BJ (cell line): Measurements from ENCODE around the gene STXBP4. TPM values are rescaled to one million over a fixed set of nuclear protein-coding genes. Genes with fewer than 3 reads are reported as not detected.

Experiments used
- CTCF ChIA-PET: fragments of 350-600 bp; formaldehyde crosslinking; extraction: SDS; loops from one replicate; lab custom pipeline; 2021; ENCODE audit warnings: antibody characterized with exemption, inconsistent platforms; lab: Yijun Ruan, JAX
- POLR2A ChIA-PET: fragments of 300-600 bp; sonication (Branson Sonifier 250); formaldehyde crosslinking; extraction: SDS; loops from one replicate; lab custom pipeline; 2021; ENCODE audit warnings: antibody characterized with exemption; lab: Charles Lee
- DNase-seq: peaks from one replicate; pipeline ENCODE4 v3.0.0-alpha.2; 2011; ENCODE audit warnings: low read depth
- H3K27me3 ChIP-seq: 2 replicates; pipeline ENCODE4 v1.6.0; 2011; ENCODE audit warnings: low read length; ENCODE audit not compliant: control insufficient read depth, insufficient read depth
- H3K36me3 ChIP-seq: 2 replicates; pipeline ENCODE4 v1.5.1; 2011; ENCODE audit warnings: low read length; ENCODE audit not compliant: control insufficient read depth, insufficient read depth
- H3K4me3 ChIP-seq: 2 replicates; pipeline ENCODE4 v1.5.1; 2011; ENCODE audit warnings: low read depth, mild to moderate bottlenecking, control low read depth, low read length
- CTCF ChIP-seq: IDR thresholded peaks from 2 replicates; pipeline ENCODE4 v1.5.1; 2011; ENCODE audit warnings: low read depth, mild to moderate bottlenecking, control low read depth, inconsistent platforms, low read length, moderate library complexity; ENCODE audit not compliant: insufficient read depth
- polyA plus RNA-seq: library from polyadenylated mRNA; depleted of rRNA; stranded (reverse); fragments of >200 nt; gene quantifications from 2 replicates; pipeline ENCODE4 v1.2.3, GENCODE V29; 2011; rRNA removed
- small RNA-seq: library from RNA; depleted of rRNA; stranded (forward); fragments of <200 nt; gene quantifications from one replicate; pipeline ENCODE3, GENCODE V24; 2012; ENCODE audit warnings: low replicate concordance, low read depth; ENCODE audit not compliant: insufficient read length

STXBP4 gene
- polyA plus RNA-seq, 1 experiment, result 1.8 TPM

- POLR2A ChIA-PET, result no interaction called here
These were observed 250.9 kb downstream of the STXBP4 start for GRCh38 chr17:55219459-55219858.

GRCh38 chr17:55219934-55220333, 251.4 kb downstream of the STXBP4 start:
- Histone ChIP-seq H3K27me3 (0 out of 2 replicates have a peak, but pooled peaks cover under 1% of the 10 kb centered on the region), H3K4me3 (no peak overlapping the region), H3K36me3 (no peaks in the 10 kb centered on the region)
- TF ChIP-seq CTCF, result no peak
- no peak for DNase-seq
- ChIA-PET POLR2A (no interaction called here), CTCF (no interaction called here)

More at GRCh38 chr17:55219459-55219858, 250.9 kb downstream of the STXBP4 start:
- CTCF ChIA-PET, result no interaction called here
- H3K4me3 ChIP-seq, result no peak overlapping the region
- no peak for TF ChIP-seq CTCF
- no peak for DNase-seq
- H3K27me3 ChIP-seq, result no peaks in the 10 kb centered on the region
- H3K36me3 ChIP-seq, result no peaks in the 10 kb centered on the region

Small RNA genes within 50 kb of the gene (small RNA-seq; reads per million reads assigned to genes)
- gene AC007485.1, result not detected

Other genes starting within 250 kb of the STXBP4 start
- 31.2 and 50.4 TPM in 2 replicates for gene TOM1L1, start 67.9 kb upstream of the STXBP4 start, polyA plus RNA-seq
- 32.0 and 33.3 TPM in 2 replicates for gene COX11, start 111 bp upstream of the STXBP4 start, polyA plus RNA-seq